DLD1 (cell line): ENCODE results near the gene PNMT.

ENCODE experiments used
- in situ Hi-C: cut with HindIII; loops from 2 replicates; pipeline ENCODE4 v1.10.0; 2017; ENCODE audit warnings: low sequenced_read_pairs

Gene PNMT

GRCh38 chr17:39667262-39667944, 850 bp upstream of the PNMT start:
- in situ Hi-C loops: no loop called here

- in situ Hi-C loops: loop anchor here (10.0 kb wide), 1 partner anchor 55 kb away; no protein-coding TSS in a partner anchor
These were observed 1.9 kb downstream of the PNMT start for GRCh38 chr17:39669897-39670735.

- in situ Hi-C loops: loop anchor here (10.0 kb wide), 1 partner anchor 56 kb away; no protein-coding TSS in a partner anchor
These were observed 2.5 kb downstream of the PNMT start for GRCh38 chr17:39670746-39671145.

GRCh38 chr17:39671651-39672521, 3.6 kb downstream of the PNMT start:
- in situ Hi-C loops: loop anchor here (10.0 kb wide), 1 partner anchor 57 kb away; no protein-coding TSS in a partner anchor

- in situ Hi-C loops: loop anchor here (10.0 kb wide), 1 partner anchor 58 kb away; no protein-coding TSS in a partner anchor
These were observed 4.5 kb downstream of the PNMT start for GRCh38 chr17:39672522-39673334.

GRCh38 chr17:39673335-39674081, 5.3 kb downstream of the PNMT start:
- in situ Hi-C loops: loop anchor here (10.0 kb wide), 1 partner anchor 59 kb away; no protein-coding TSS in a partner anchor

GRCh38 chr17:39674179-39674578, 5.9 kb downstream of the PNMT start:
- in situ Hi-C loops: loop anchor here (10.0 kb wide), 1 partner anchor 59 kb away; no protein-coding TSS in a partner anchor

- in situ Hi-C loops: loop anchor here (10.0 kb wide), 1 partner anchor 60 kb away; no protein-coding TSS in a partner anchor
These were observed 6.6 kb downstream of the PNMT start for GRCh38 chr17:39674702-39675389.

GRCh38 chr17:39675390-39676082, 7.3 kb downstream of the PNMT start:
- in situ Hi-C loops: loop anchor here (10.0 kb wide), 1 partner anchor 61 kb away; no protein-coding TSS in a partner anchor

- in situ Hi-C loops: loop anchor here (10.0 kb wide), 1 partner anchor 62 kb away; no protein-coding TSS in a partner anchor
These were observed 8.1 kb downstream of the PNMT start for GRCh38 chr17:39676198-39676819.

- in situ Hi-C loops: loop anchor here (10.0 kb wide), 1 partner anchor 62 kb away; no protein-coding TSS in a partner anchor
These were observed 8.8 kb downstream of the PNMT start for GRCh38 chr17:39677072-39677471.

- in situ Hi-C loops: loop anchor here (10.0 kb wide), 1 partner anchor 63 kb away; no protein-coding TSS in a partner anchor
These were observed 9.5 kb downstream of the PNMT start for GRCh38 chr17:39677542-39678339.

- in situ Hi-C loops: loop anchor here (10.0 kb wide), 1 partner anchor 64 kb away; no protein-coding TSS in a partner anchor
These were observed 10.3 kb downstream of the PNMT start for GRCh38 chr17:39678340-39679116.

GRCh38 chr17:39679521-39680192, 11.4 kb downstream of the PNMT start:
- in situ Hi-C loops: loop anchor here (10.0 kb wide), 1 partner anchor 65 kb away; no protein-coding TSS in a partner anchor
